NCI-H146 treated with DMSO at 0.1 percent for 48 hours (cell line): ENCODE measurements around the gene STC2.

ENCODE experiments used
- DNase-seq: peaks from one replicate; lab custom pipeline; 2025; ENCODE audit not compliant: unreplicated experiment; lab: John Stamatoyannopoulos, UW

STC2 gene

GRCh38 chr5:173314166-173314952 lies 13.9 kb downstream of the STC2 start:
- DNase-seq, result no peak

- DNase-seq, result no peak
Measured at GRCh38 chr5:173313351-173313801, 14.8 kb downstream of the STC2 start.

GRCh38 chr5:173312821-173313220 lies 15.4 kb downstream of the STC2 start:
- DNase-seq, result no peak

GRCh38 chr5:173311818-173312585 lies 16.2 kb downstream of the STC2 start:
- no peak for DNase-seq

GRCh38 chr5:173310861-173311785 lies 17.1 kb downstream of the STC2 start:
- DNase-seq, result no peak

GRCh38 chr5:173310218-173310769 lies 17.9 kb downstream of the STC2 start:
- no peak for DNase-seq

- no peak for DNase-seq
Measured at GRCh38 chr5:173309731-173310130, 18.5 kb downstream of the STC2 start.

GRCh38 chr5:173308226-173308625 lies 20.0 kb downstream of the STC2 start:
- DNase-seq, result no peak

- no peak for DNase-seq
Measured at GRCh38 chr5:173307695-173308094, 20.5 kb downstream of the STC2 start.

GRCh38 chr5:173306695-173307094 lies 21.5 kb downstream of the STC2 start:
- DNase-seq, result no peak

GRCh38 chr5:173304591-173304988 lies 23.6 kb downstream of the STC2 start:
- no peak for DNase-seq

- DNase-seq, result peak; percentile 19
Measured at GRCh38 chr5:173303878-173304590, 24.2 kb downstream of the STC2 start.

- DNase-seq, result peak; percentile 38
Measured at GRCh38 chr5:173302546-173303155, 25.6 kb downstream of the STC2 start.

GRCh38 chr5:173301695-173302545 lies 26.3 kb downstream of the STC2 start:
- DNase-seq, result no peak

GRCh38 chr5:173300389-173301047 lies 27.7 kb downstream of the STC2 start:
- DNase-seq, result no peak

GRCh38 chr5:173299820-173300219 lies 28.4 kb downstream of the STC2 start:
- DNase-seq, result no peak

GRCh38 chr5:173298213-173298926 lies 29.8 kb downstream of the STC2 start:
- DNase-seq, result no peak

GRCh38 chr5:173297813-173298212 lies 30.4 kb downstream of the STC2 start:
- no peak for DNase-seq
